HPDE6-E6E7 (cell line): Measurements from ENCODE around the gene CES2.

Experiments
- DNase-seq: peaks from one replicate; pipeline ENCODE4 v3.0.0; 2011; ENCODE audit warnings: missing footprints; ENCODE audit errors: extremely low spot score

The CES2 gene

DNA sequence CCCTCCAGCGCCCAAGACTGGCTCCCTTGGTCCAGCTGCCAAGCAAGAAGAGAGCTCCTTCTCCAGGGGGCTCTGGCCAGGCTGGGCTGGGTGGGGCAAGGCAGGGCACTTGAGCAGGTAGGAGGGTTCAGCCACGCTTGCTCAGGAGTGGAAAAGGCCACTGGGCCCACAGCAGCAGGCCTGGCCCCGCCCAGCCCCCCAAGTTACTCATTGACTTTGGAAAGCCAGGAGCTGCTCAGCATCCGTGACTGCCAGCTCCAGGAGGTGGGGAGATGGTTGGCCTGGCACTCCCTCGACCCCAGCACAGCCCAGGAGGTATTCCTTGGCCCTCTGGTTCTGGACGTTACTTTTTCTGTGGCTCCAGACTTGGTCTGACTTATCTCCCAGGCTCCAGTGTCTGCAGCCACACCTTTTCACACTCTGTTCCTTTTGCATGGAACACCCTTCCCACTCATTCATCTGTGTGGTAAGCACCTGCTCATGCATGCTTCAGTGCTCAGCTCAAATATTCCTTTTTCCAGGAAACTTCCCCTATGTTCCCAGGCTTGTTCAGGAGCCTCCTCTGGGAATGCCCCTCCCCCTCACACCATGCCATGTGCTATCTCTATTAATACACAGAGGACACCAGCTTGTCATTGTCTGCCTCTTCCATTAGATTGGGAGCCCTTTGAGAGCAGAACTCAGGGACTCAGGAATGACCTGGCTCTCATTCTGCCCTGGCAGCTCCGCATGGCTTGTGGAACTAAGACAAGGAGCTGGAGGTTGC lies 16.3 kb upstream of the CES2 start, which contains the start of gene CDH16:
CDH16 (minus strand) TSS at position 83 of the 766 bp plus-strand sequence. CDS start 820 bp downstream, outside the sequence.
- DNase-seq, result no peak

GRCh38 chr16:66919569-66920298 lies 15.6 kb upstream of the CES2 start:
- DNase-seq, result no peak

DNA sequence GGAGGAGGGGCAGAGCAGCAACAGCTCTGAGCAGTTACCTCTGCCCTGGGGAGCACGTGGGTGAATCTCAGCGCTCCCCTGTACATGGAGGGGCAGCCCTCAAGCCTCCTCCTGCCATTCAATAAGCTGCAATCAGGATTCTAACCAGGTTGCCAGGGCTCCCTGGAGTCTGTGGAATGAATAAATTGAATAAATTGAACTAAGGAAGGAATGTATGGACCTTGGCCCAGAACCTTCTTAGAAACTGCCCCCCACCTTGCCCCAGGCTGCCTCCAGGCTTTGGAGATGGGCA lies 15.1 kb upstream of the CES2 start:
- no peak for DNase-seq

- no peak for DNase-seq
These were observed 14.2 kb upstream of the CES2 start for GRCh38 chr16:66920924-66921680.

- DNase-seq, result no peak
These were observed 13.4 kb upstream of the CES2 start for GRCh38 chr16:66921729-66922450.

- DNase-seq, result no peak
These were observed 12.0 kb upstream of the CES2 start for GRCh38 chr16:66923247-66923731.

- DNase-seq, result no peak
These were observed 11.4 kb upstream of the CES2 start for GRCh38 chr16:66923866-66924265.

DNA sequence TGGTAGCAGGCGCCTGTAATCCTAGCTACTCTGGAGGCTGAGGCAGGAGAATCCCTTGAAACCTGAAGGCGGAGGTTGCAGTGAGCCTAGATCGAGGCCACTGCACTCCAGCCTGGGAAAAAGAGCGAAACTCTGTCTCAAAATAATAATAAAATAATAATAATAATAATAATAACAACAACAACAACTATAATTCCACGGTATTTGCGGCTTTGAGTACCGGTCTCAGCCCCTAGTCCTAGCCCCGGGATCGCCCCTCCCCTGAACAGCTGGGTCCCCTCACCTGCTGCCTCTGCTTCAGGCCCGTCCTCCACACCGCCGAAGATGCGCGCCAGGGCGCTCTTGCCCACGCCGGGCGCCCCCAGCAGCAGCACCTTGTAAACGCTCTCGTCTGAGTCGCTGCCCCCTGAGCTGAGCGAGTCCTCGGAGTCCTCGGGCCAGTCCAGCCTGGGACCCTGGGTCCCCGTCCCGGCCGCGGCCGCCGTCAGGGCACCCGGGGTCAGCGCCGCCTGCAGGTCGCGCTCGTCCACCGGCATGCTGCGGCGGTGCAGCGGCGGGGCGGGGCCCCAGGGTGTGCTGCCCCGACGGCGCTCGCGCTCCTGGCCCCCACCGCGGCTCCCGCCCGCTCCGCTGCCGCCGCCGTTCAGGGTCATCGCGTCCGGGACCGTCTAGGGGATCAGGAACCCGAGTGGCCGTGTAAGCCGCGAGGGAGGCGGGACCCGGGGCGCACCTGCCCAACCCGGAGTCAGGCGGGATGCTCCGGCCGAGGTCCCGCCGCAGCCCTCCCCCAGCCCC lies 10.6 kb upstream of the CES2 start:
- DNase-seq, result no peak

- DNase-seq, result no peak
These were observed 9.9 kb upstream of the CES2 start, which contains the start of gene RRAD for GRCh38 chr16:66925322-66925840. RRAD (minus strand) TSS chr16:66925535; CDS start chr16:66925179, 356 bp downstream.

- DNase-seq, result no peak
These were observed 9.0 kb upstream of the CES2 start for GRCh38 chr16:66926171-66926947.

- DNase-seq, result peak; percentile 81
These were observed 8.3 kb upstream of the CES2 start for GRCh38 chr16:66926961-66927436.

DNA sequence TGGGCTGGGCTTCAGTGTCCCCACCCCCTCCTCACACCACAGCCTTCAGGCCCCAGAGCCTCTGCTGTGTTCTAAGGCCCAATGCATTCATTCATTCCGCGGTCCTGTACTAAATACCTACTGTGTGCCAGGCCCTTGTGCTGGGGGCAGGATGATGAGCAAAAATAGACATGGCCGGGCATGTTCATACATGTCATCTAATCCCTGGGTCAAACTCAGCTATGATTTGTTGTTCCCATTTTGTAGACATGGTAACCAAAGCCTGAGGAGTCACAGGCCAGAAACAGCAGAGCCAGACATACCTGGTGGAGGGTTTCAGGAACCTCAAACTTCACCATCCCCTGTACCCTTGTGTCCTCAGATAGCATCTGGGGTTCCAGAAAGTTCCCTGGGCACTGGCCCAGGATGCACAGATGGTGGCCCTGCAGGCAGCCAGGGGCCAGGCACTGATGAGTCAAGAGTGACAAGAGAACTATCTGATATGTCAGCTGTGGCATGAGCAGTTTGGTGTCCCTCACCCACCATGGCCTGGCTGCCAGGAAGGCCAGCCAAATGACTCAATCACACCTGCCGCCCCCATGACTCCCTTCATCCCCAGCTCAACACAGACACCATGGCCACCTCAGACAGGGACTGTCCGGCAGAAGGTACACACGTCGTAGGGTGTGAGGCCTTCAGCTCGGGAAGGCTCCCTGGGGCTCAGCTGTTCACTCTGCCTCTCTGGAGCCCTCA lies 7.2 kb upstream of the CES2 start:
- no peak for DNase-seq

DNA sequence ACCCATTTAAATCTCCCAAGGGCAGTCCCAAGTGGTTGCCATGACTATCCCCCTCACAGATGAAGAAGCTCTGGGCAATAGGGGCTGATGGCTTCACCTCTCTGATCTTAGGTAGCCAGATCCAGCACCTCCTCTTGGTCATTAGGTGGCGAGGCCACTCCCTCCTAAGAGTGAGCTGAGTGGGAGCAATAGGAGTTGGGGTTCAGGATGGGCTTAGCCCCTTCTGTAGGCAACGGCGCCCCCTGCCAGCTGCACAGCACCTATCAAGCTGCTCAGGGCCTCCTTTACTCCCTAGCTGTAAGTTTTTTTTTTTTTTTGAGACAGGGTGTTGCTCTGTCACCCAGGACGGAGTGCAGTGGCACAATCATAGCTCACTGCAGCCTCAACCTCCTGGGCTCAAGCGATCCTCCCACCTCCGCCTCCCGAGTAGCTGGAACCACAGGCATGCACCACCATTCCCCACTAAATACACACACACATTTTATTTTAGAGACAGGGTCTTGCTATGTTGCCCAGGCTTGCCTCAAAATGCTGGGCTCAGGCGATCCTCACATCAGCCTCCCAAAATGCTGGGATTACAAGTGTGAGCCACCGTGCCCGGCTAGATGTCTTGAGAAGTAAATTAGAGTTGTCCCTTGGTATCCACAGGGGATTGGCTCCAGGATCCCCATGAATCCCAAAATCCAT lies 6.5 kb upstream of the CES2 start:
- no peak for DNase-seq

DNA sequence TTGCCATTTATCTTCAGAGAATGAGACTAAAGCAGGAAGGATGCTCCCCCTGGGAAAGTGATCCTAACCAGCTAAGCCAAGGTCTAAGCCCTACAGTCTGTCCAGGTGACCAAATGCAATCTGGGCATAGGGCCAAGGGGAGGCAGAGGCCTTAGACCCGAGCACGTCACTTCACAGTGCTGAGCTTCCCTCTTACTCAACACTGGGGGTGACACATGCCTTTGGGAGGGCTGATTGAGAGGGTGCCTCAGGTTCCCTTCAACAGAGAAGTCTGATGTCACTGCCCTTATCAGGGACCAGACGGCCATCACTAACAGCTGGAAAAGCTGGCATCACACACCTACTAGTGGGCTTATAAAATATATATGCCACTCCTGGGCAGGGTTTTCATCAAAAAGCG lies 5.1 kb upstream of the CES2 start:
- peak; percentile 82 for DNase-seq

DNA sequence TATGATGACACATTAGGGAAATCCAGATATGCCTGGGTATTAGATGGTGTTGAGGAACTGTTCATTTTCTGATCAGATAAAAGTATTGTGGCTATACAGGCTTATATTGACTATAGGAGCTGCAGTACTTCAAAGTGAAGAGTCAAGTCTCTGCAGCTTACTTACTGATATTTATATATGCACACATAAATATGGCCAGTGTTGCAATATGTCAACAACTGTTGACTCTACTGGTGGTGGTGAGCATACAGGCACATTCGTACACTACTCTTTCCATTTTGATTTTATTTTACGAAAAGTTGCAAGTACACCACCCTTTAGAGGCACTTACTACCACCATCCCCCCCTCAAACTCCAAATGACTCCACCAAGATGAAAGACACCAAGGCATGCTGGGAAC lies 3.7 kb upstream of the CES2 start:
- DNase-seq, result no peak

GRCh38 chr16:66932076-66932475 lies 3.2 kb upstream of the CES2 start:
- DNase-seq, result no peak

DNA sequence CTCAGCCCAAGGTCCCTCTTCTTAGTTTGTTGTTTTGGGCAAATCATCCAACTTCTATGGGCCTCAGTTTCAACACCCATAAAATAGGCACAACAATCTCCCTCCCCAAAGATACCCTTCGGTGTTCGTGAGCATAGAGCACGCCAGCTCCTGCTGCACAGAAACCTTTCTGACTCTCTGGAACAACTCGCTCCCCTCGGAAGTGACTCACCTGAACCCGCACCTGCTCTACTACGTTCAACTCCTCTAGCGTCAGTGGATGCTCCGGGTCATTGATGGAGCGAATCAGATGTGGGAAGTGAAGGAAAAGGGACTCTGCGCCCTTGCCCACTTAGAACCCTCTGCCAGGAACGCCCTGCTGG lies 1.6 kb upstream of the CES2 start:
- DNase-seq, result peak; percentile 77

- peak; percentile 76 for DNase-seq
These were observed 1.0 kb upstream of the CES2 start, which contains the start of gene CIAO2B for GRCh38 chr16:66934138-66934838. CIAO2B (minus strand) TSS chr16:66934402; CDS start chr16:66934364, 38 bp downstream.
